Vagina (tissue), 2 donors: ENCODE results near the gene HDAC7.

Experiments
- POLR2A ChIP-seq, 2 donors: fragments of 450-650 bp; IDR thresholded peaks; one replicate each; pipeline ENCODE4 v1.6.1; 2017; ENCODE audit warnings: antibody characterized with exemption in 2 of 2, mild to moderate bottlenecking in 2 of 2, moderate library complexity in 2 of 2
- TF ChIP-seq, protein P1 (sequence below), 3 experiments: fragments of 450-650 bp in 2 of 3; fragments of 200-600 bp in 1 of 3; sonication (generic) in 1 of 3; IDR thresholded peaks; one replicate each; pipeline ENCODE4 v1.5.1; 2017 to 2019; ENCODE audit warnings: antibody characterized with exemption in 3 of 3, mild to moderate bottlenecking in 2 of 3, moderate library complexity in 2 of 3

GRCh38 chr12:47741340-47741703 is 78.4 kb downstream of the HDAC7 start:
- TF ChIP-seq, protein P1, sequence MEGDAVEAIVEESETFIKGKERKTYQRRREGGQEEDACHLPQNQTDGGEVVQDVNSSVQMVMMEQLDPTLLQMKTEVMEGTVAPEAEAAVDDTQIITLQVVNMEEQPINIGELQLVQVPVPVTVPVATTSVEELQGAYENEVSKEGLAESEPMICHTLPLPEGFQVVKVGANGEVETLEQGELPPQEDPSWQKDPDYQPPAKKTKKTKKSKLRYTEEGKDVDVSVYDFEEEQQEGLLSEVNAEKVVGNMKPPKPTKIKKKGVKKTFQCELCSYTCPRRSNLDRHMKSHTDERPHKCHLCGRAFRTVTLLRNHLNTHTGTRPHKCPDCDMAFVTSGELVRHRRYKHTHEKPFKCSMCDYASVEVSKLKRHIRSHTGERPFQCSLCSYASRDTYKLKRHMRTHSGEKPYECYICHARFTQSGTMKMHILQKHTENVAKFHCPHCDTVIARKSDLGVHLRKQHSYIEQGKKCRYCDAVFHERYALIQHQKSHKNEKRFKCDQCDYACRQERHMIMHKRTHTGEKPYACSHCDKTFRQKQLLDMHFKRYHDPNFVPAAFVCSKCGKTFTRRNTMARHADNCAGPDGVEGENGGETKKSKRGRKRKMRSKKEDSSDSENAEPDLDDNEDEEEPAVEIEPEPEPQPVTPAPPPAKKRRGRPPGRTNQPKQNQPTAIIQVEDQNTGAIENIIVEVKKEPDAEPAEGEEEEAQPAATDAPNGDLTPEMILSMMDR (IDR thresholded peaks at IDR 0.05): no peak
- TF ChIP-seq POLR2A (IDR thresholded peaks at IDR 0.05): no peak
